ENCODE measurements around the gene POC1B. TPM values are rescaled to one million over a fixed set of nuclear protein-coding genes. Genes with fewer than 3 reads are reported as not detected.

Gene POC1B
- total RNA-seq, 3 donors from 2014 or later: 20.3 to 24.5 (median 24.1) TPM

- no peaks in the 10 kb centered on the region for H3K9me3 ChIP-seq
- DNase-seq (no peak), ATAC-seq (no peak)
- H3K36me3 ChIP-seq (ENCODE audit: low read depth): no peaks in the 10 kb centered on the region
- no peak for TF ChIP-seq CTCF (IDR thresholded peaks at IDR 0.05)
- no peak overlapping the region for H3K4me3 ChIP-seq
- peaks cover 14% of the 10 kb centered on the region for H3K4me1 ChIP-seq (ENCODE audit: low read depth)
- intact Hi-C loops (cut with DNase I, micrococcal nuclease): no loop called here
These were observed 31.2 kb downstream of the POC1B start for GRCh38 chr12:89494411-89495231.

- Histone ChIP-seq H3K4me3 (no peak overlapping the region), H3K36me3 (ENCODE audit: low read depth) (no peaks in the 10 kb centered on the region), H3K9me3 (no peaks in the 10 kb centered on the region), H3K4me1 (ENCODE audit: low read depth) (peaks cover 14% of the 10 kb centered on the region)
- DNase-seq (peak in 1 of 3 donors; percentile 45), ATAC-seq (peak; percentile 80)
- no peak for TF ChIP-seq CTCF (IDR thresholded peaks at IDR 0.05)
- intact Hi-C loops (cut with DNase I, micrococcal nuclease): no loop called here
These were observed 32.1 kb downstream of the POC1B start for GRCh38 chr12:89493670-89494302.

GRCh38 chr12:89492883-89493282 lies 33.0 kb downstream of the POC1B start:
- H3K36me3 ChIP-seq (ENCODE audit: low read depth): no peaks in the 10 kb centered on the region
- ATAC-seq (peak; percentile 89), DNase-seq (peak in 1 of 3 donors; percentile 77)
- H3K4me3 ChIP-seq: no peak overlapping the region
- H3K4me1 ChIP-seq (ENCODE audit: low read depth): peaks cover 14% of the 10 kb centered on the region
- no peak for TF ChIP-seq CTCF (IDR thresholded peaks at IDR 0.05)
- no peaks in the 10 kb centered on the region for H3K9me3 ChIP-seq
- intact Hi-C loops (cut with DNase I, micrococcal nuclease): no loop called here

- peak; percentile 68 for ATAC-seq
- H3K4me1 ChIP-seq (ENCODE audit: low read depth): peaks cover 8% of the 10 kb centered on the region
- no peak for TF ChIP-seq CTCF (IDR thresholded peaks at IDR 0.05)
- no peaks in the 10 kb centered on the region for H3K9me3 ChIP-seq
- DNase-seq: peak in 1 of 3 donors; percentile 69
- no peaks in the 10 kb centered on the region for H3K36me3 ChIP-seq (ENCODE audit: low read depth)
- intact Hi-C loops (cut with DNase I, micrococcal nuclease): no loop called here
- no peak overlapping the region for H3K4me3 ChIP-seq
These were observed 34.9 kb downstream of the POC1B start for GRCh38 chr12:89490922-89491321.

- Histone ChIP-seq H3K4me3 (no peak overlapping the region), H3K36me3 (ENCODE audit: low read depth) (no peaks in the 10 kb centered on the region), H3K9me3 (no peaks in the 10 kb centered on the region), H3K4me1 (ENCODE audit: low read depth) (no peaks in the 10 kb centered on the region)
- no peak for ATAC-seq
- no peak for TF ChIP-seq CTCF (IDR thresholded peaks at IDR 0.05)
- DNase-seq: no peak
- intact Hi-C loops (cut with DNase I, micrococcal nuclease): no loop called here
These were observed 39.6 kb downstream of the POC1B start for GRCh38 chr12:89486264-89486663.

All from mucosa of descending colon (tissue), 3 donors.